Muscle of leg (tissue), 11 donors: Measurements from ENCODE around the gene SNAP23. TPM values are rescaled to one million over a fixed set of nuclear protein-coding genes. Genes with fewer than 3 reads are reported as not detected.
A peak's percentile ranks its signal among the peaks of the same experiment; 100 is the strongest.

ENCODE experiments used
- DNase-seq: peaks from one replicate; pipeline ENCODE4 v3.0.0; 2013
- H3K27ac ChIP-seq: one replicate; pipeline ENCODE4 v1.5.1; 2013; ENCODE audit warnings: mild to moderate bottlenecking, low read length, control low read depth
- H3K27me3 ChIP-seq: one replicate; pipeline ENCODE4 v1.6.1; 2013; ENCODE audit warnings: low read length; ENCODE audit not compliant: control insufficient read depth, insufficient read depth
- H3K36me3 ChIP-seq: one replicate; pipeline ENCODE4 v1.6.1; 2013; ENCODE audit warnings: low read length; ENCODE audit not compliant: control insufficient read depth, insufficient read depth
- H3K4me1 ChIP-seq: one replicate; pipeline ENCODE4 v1.6.1; 2013; ENCODE audit warnings: low read length; ENCODE audit not compliant: control insufficient read depth, insufficient read depth
- H3K4me3 ChIP-seq: one replicate; pipeline ENCODE4 v1.5.1; 2013; ENCODE audit warnings: low read length, control low read depth
- H3K9me3 ChIP-seq: replicated peaks from 2 replicates; pipeline ENCODE4 v1.6.1; 2013; ENCODE audit warnings: low read depth, low read length; ENCODE audit not compliant: control insufficient read depth
- WGBS: methylation state at CpG from one replicate; pipeline ENCODE4 v1.1.5; 2013; ENCODE audit warnings: missing lambda C conversion rate; ENCODE audit not compliant: insufficient coverage; 5-methylcytosine and 5-hydroxymethylcytosine counted together
- polyA plus RNA-seq, 8 donors: library from polyadenylated mRNA; unstranded; fragments of 120-200 nt; gene quantifications; one replicate each; pipeline versions ENCODE4 v1.2.1 to v1.2.3, GENCODE V29; 2013; ENCODE audit warnings: inconsistent platforms in 1 of 8, low replicate concordance in 1 of 8; ENCODE audit not compliant: insufficient read length in 8 of 8, insufficient read depth in 1 of 8
- total RNA-seq: library from RNA; stranded (reverse); fragments of 120-200 nt; gene quantifications from one replicate; pipeline ENCODE4 v1.2.4, GENCODE V29; 2013

Gene SNAP23
- total and polyA plus RNA-seq, 9 donors, result 28.1 to 68.5 (median 53.0) TPM

DNA sequence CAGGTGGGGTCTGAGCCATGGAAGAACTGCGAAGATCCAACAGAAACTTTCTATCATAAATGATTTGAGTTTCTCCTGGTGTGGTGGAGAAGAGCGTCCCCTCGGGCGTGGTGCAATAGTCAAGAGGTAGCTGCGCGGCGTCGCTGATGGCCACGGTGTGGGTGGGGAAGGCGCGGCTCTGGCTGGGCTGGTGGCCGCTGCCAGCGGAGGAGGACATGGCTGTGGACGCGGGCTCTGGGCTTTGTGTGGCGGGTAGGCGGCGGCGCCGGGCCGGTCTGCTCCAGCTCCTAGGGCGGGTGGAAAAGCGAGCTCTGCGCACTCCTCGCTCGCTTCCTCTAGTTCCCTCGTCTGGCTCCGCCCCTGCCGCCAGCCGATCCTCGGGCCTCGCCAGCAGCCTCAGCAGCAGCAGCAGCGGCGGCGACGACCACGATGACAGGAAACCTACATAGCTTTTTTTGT is 85.9 kb downstream of the SNAP23 start:
- Histone ChIP-seq H3K4me1 (peaks cover 44% of the 10 kb centered on the region), H3K36me3 (peaks cover 10% of the 10 kb centered on the region), H3K27me3 (no peaks in the 10 kb centered on the region), H3K9me3 (no peaks in the 10 kb centered on the region), H3K4me3 (peak overlapping the region; percentile 43), H3K27ac (peak overlapping the region; percentile 77)
- 1% methylated on average over 30 of the region's 37 CpGs for WGBS
- peak; percentile 96 for DNase-seq

Other genes starting within 250 kb of the SNAP23 start
- gene GANC, start 222.4 kb upstream of the SNAP23 start, total RNA-seq, result 18.0 TPM
- gene GANC, start 222.4 kb upstream of the SNAP23 start, polyA plus RNA-seq, result 10 to 100 TPM; 11.7 to 17.1 (median 13.6) TPM
- gene TMEM87A, start 222.2 kb upstream of the SNAP23 start, total RNA-seq, result 45.8 TPM
- gene TMEM87A, start 222.2 kb upstream of the SNAP23 start, polyA plus RNA-seq, result 10 to 100 TPM; 31.9 to 41.9 (median 34.9) TPM
- gene CAPN3, start 136.1 kb upstream of the SNAP23 start, total RNA-seq, result 207 TPM
- 100 to 1,000 TPM; 186 to 453 (median 378) TPM for gene CAPN3, start 136.1 kb upstream of the SNAP23 start, polyA plus RNA-seq
- gene ZNF106, start 4.5 kb upstream of the SNAP23 start, total RNA-seq, result 303 TPM
- 100 to 1,000 TPM; 148 to 308 (median 229) TPM for gene ZNF106, start 4.5 kb upstream of the SNAP23 start, polyA plus RNA-seq
- 17.7 TPM for gene LRRC57, start 53.2 kb downstream of the SNAP23 start, total RNA-seq
- gene LRRC57, start 53.2 kb downstream of the SNAP23 start, polyA plus RNA-seq, result 10 to 100 TPM; 12.7 to 17.9 (median 14.0) TPM
- 20.1 TPM for gene HAUS2, start 53.2 kb downstream of the SNAP23 start, total RNA-seq
- 10 to 100 TPM; 12.1 to 19.7 (median 15.3) TPM for gene HAUS2, start 53.2 kb downstream of the SNAP23 start, polyA plus RNA-seq
- 18.6 TPM for gene STARD9, start 80.0 kb downstream of the SNAP23 start, total RNA-seq
- gene STARD9, start 80.0 kb downstream of the SNAP23 start, polyA plus RNA-seq, result 10 to 100 TPM; 13.5 to 20.9 (median 16.4) TPM
- 16.7 TPM for gene CDAN1, start 241.5 kb downstream of the SNAP23 start, total RNA-seq
- gene CDAN1, start 241.5 kb downstream of the SNAP23 start, polyA plus RNA-seq, result 10 to 100 TPM; 12.4 to 20.4 (median 16.5) TPM